Ishikawa (cell line): ENCODE results near the gene ELMOD3.

ENCODE experiments used
- TAF1 ChIP-seq: IDR thresholded peaks from 2 replicates; pipeline ENCODE4 v1.6.1; 2012; ENCODE audit warnings: low read depth, mild to moderate bottlenecking
- YY1 ChIP-seq: IDR thresholded peaks from 2 replicates; pipeline ENCODE4 v1.6.1; 2012; ENCODE audit warnings: low read depth
- TF ChIP-seq, protein P1 (sequence below): IDR thresholded peaks from 2 replicates; pipeline ENCODE4 v1.6.1; 2012

GRCh38 chr2:85427300-85427835, 72.8 kb downstream of the ELMOD3 start:
- TF ChIP-seq YY1 (no peak), TAF1 (no peak)
- TF ChIP-seq, protein P1, sequence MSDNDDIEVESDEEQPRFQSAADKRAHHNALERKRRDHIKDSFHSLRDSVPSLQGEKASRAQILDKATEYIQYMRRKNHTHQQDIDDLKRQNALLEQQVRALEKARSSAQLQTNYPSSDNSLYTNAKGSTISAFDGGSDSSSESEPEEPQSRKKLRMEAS, result no peak
